Gastrocnemius medialis (tissue), 4 donors: ENCODE results near the gene AGAP1. TPM values are rescaled to one million over a fixed set of nuclear protein-coding genes. Genes with fewer than 3 reads are reported as not detected.

ENCODE experiments used
- ATAC-seq, 2 donors: fragments of 150-250 bp; one replicate each; pipeline ENCODE4 v1.9.1; 2016
- DNase-seq, 2 donors: peaks; one replicate each; pipeline ENCODE4 v3.0.0-alpha.2; 2019
- H3K27ac ChIP-seq, 4 donors: fragments of 200-600 bp; sonication (generic); 1 replicate in 1 of 4; 2 replicates in 3 of 4; pipeline ENCODE4 v1.5.1; 2016 to 2018; ENCODE audit warnings: mild to moderate bottlenecking in 2 of 4, moderate library complexity in 1 of 4
- H3K27me3 ChIP-seq, 3 donors: fragments of 200-600 bp; sonication (generic) in 2 of 3; 1 replicate in 1 of 3; 2 replicates in 2 of 3; pipeline versions ENCODE4 v1.5.1 to v1.6.0; 2016 to 2019; ENCODE audit warnings: mild to moderate bottlenecking in 1 of 3, moderate library complexity in 1 of 3
- H3K36me3 ChIP-seq, 2 donors: fragments of 200-600 bp; sonication (generic) in 1 of 2; one replicate each; pipeline ENCODE4 v1.5.1; 2017 to 2018
- H3K4me1 ChIP-seq, 2 donors: fragments of 200-600 bp; sonication (generic) in 1 of 2; one replicate each; pipeline ENCODE4 v1.5.1; 2016 to 2017; ENCODE audit warnings: mild to moderate bottlenecking in 2 of 2
- H3K4me3 ChIP-seq, 4 donors: fragments of 200-600 bp; sonication (generic) in 3 of 4; 1 replicate in 1 of 4; 2 replicates in 3 of 4; pipeline ENCODE4 v1.5.1; 2016 to 2019; ENCODE audit warnings: mild to moderate bottlenecking in 2 of 4
- H3K9me3 ChIP-seq, 3 donors: fragments of 200-600 bp; sonication (generic) in 2 of 3; 1 replicate in 1 of 3; 2 replicates in 2 of 3; pipeline ENCODE4 v1.5.1; 2016 to 2019
- CTCF ChIP-seq, 5 experiments: fragments of 450-650 bp in 3 of 5; fragments of 200-600 bp in 2 of 5; sonication (generic) in 2 of 5; IDR thresholded peaks in 4 of 5; conservative IDR thresholded peaks in 1 of 5; 1 replicate in 4 of 5; 2 replicates in 1 of 5; pipeline ENCODE4 v1.5.1; 2016 to 2019; ENCODE audit warnings: antibody characterized with exemption in 5 of 5, mild to moderate bottlenecking in 3 of 5, moderate library complexity in 3 of 5
- POLR2A ChIP-seq, 2 donors: fragments of 450-650 bp; IDR thresholded peaks; one replicate each; pipeline ENCODE4 v1.6.1; 2017; ENCODE audit warnings: antibody characterized with exemption in 2 of 2, mild to moderate bottlenecking in 2 of 2, moderate library complexity in 2 of 2
- in situ Hi-C, 4 donors: fragments of 200-750 bp; cut with MboI; loops; one replicate each; pipeline versions ENCODE4 v1.15.0 to v1.8.0; 2017; ENCODE audit warnings: low sequenced_read_pairs in 4 of 4
- intact Hi-C: fragments of 100-400 bp; cut with DNase I; formaldehyde crosslinking; loops from one replicate; pipeline ENCODE4 v1.15.1; 2023; ENCODE audit warnings: low total_unique reads
- total RNA-seq, 4 donors: library from RNA; depleted of rRNA; stranded (reverse); fragments of >200 nt; gene quantifications; one replicate each; pipeline versions ENCODE4 v1.1.0 to v1.2.3, GENCODE V29; 2016

The AGAP1 gene
- total RNA-seq, 4 donors from 2014 or later, result 8.5 to 26.8 (median 14.4) TPM

GRCh38 chr2:235836491-235836911 is 342.7 kb downstream of the AGAP1 start:
- Histone ChIP-seq H3K4me1 (no peaks in the 10 kb centered on the region), H3K27ac (no peak overlapping the region), H3K4me3 (no peak overlapping the region), H3K36me3 (no peaks in the 10 kb centered on the region), H3K27me3 (no peaks in the 10 kb centered on the region), H3K9me3 (no peaks in the 10 kb centered on the region)
- DNase-seq (no peak), ATAC-seq (no peak)
- TF ChIP-seq POLR2A (IDR thresholded peaks at IDR 0.05), result no peak
- no peak for TF ChIP-seq CTCF (IDR thresholded peaks at IDR 0.05 in 4 of 5, conservative IDR thresholded peaks at IDR 0.05 in 1 of 5)
- intact Hi-C loops, result no loop called here
- in situ Hi-C loops, result no loop called here

GRCh38 chr2:235839226-235839625 is 345.4 kb downstream of the AGAP1 start:
- ATAC-seq (no peak), DNase-seq (no peak)
- intact Hi-C loops, result no loop called here
- in situ Hi-C loops, result no loop called here
- TF ChIP-seq POLR2A (IDR thresholded peaks at IDR 0.05), result no peak
- TF ChIP-seq CTCF (IDR thresholded peaks at IDR 0.05 in 4 of 5, conservative IDR thresholded peaks at IDR 0.05 in 1 of 5), result no peak
- Histone ChIP-seq H3K9me3 (no peaks in the 10 kb centered on the region), H3K4me1 (no peaks in the 10 kb centered on the region), H3K36me3 (no peaks in the 10 kb centered on the region), H3K27ac (no peak overlapping the region), H3K4me3 (no peak overlapping the region), H3K27me3 (no peaks in the 10 kb centered on the region)

GRCh38 chr2:235839974-235840373 is 346.1 kb downstream of the AGAP1 start:
- in situ Hi-C loops, result no loop called here
- TF ChIP-seq POLR2A (IDR thresholded peaks at IDR 0.05) (no peak), CTCF (IDR thresholded peaks at IDR 0.05 in 4 of 5, conservative IDR thresholded peaks at IDR 0.05 in 1 of 5) (no peak)
- ATAC-seq (no peak), DNase-seq (no peak)
- Histone ChIP-seq H3K9me3 (no peaks in the 10 kb centered on the region), H3K27me3 (no peaks in the 10 kb centered on the region), H3K4me3 (no peak overlapping the region), H3K36me3 (no peaks in the 10 kb centered on the region), H3K27ac (no peak overlapping the region), H3K4me1 (no peaks in the 10 kb centered on the region)
- intact Hi-C loops, result no loop called here

DNA sequence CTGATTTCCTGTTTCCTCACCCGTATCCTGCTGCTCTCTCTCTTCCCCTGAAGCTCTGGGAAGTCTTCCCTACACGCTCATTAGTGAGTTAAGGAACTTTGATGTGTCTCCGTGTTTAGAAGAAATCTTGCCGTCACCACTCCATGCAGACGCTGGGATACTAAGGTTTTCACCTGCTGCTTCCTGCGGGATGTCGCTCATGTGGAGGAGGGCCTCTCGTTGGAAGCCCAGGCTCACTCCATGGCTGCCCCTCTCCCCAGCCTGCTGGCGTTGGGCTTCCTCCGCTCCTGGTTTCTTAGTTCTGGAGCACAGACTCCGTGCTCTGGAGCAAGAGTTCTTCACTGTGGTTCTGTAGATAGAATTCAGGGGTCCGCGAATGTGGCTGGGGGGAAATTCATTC is 348.0 kb downstream of the AGAP1 start:
- H3K4me1 ChIP-seq, result no peaks in the 10 kb centered on the region
- DNase-seq, result no peak
- no peak for ATAC-seq
- no peaks in the 10 kb centered on the region for H3K36me3 ChIP-seq
- no peak overlapping the region for H3K4me3 ChIP-seq
- in situ Hi-C loops (no loop called here), intact Hi-C loops (no loop called here)
- H3K27ac ChIP-seq, result no peak overlapping the region
- TF ChIP-seq CTCF (IDR thresholded peaks at IDR 0.05 in 4 of 5, conservative IDR thresholded peaks at IDR 0.05 in 1 of 5) (no peak), POLR2A (IDR thresholded peaks at IDR 0.05) (no peak)
- H3K9me3 ChIP-seq, result no peaks in the 10 kb centered on the region
- no peaks in the 10 kb centered on the region for H3K27me3 ChIP-seq

DNA sequence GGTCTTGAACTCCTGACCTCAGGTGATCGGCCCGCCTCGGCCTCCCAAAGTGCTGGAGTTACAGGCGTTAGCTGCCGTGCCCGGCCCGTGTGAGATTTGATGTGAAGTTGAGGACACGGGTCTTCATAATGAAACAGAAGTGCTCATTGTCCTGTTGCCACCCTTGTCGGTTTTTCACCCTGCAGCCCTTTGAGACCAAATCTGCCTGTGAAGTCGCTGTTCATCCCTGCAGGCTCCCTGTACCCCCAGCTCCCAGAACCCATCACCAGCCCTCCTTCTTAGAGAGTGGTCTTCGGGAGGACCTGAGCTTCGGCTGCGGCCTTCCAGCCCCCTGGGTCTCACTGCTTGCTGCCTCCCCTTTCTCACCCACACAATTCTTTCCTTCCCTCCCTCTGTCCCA is 349.1 kb downstream of the AGAP1 start:
- no peak overlapping the region for H3K27ac ChIP-seq

More for the DNA sequence above, 349.1 kb downstream of the AGAP1 start:
- H3K9me3 ChIP-seq, result no peaks in the 10 kb centered on the region
- H3K27me3 ChIP-seq, result no peaks in the 10 kb centered on the region
- DNase-seq, result no peak
- H3K36me3 ChIP-seq, result no peaks in the 10 kb centered on the region
- no peaks in the 10 kb centered on the region for H3K4me1 ChIP-seq
- TF ChIP-seq POLR2A (IDR thresholded peaks at IDR 0.05) (no peak), CTCF (IDR thresholded peaks at IDR 0.05 in 4 of 5, conservative IDR thresholded peaks at IDR 0.05 in 1 of 5) (no peak)
- intact Hi-C loops, result no loop called here
- no peak overlapping the region for H3K4me3 ChIP-seq
- in situ Hi-C loops, result no loop called here
- no peak for ATAC-seq
